Ureter (tissue), 1 donor: ENCODE results near the gene RUNX2. TPM values are rescaled to one million over a fixed set of nuclear protein-coding genes. Genes with fewer than 3 reads are reported as not detected.

Source experiments
- DNase-seq: peaks from one replicate; pipeline ENCODE4 v3.0.0-alpha.2; 2020; ENCODE audit warnings: low spot score
- total RNA-seq: library from RNA; stranded (reverse); gene quantifications from one replicate; pipeline ENCODE4 v1.2.4, GENCODE V29; 2023
- donor health status: DM: yes; HTN: yes; CAD: no.

Gene RUNX2
- total RNA-seq, 1 donor from 2014 or later: 18.3 TPM

- no peak for DNase-seq
Measured at GRCh38 chr6:45705137-45705855, 377.2 kb downstream of the RUNX2 start.

DNA sequence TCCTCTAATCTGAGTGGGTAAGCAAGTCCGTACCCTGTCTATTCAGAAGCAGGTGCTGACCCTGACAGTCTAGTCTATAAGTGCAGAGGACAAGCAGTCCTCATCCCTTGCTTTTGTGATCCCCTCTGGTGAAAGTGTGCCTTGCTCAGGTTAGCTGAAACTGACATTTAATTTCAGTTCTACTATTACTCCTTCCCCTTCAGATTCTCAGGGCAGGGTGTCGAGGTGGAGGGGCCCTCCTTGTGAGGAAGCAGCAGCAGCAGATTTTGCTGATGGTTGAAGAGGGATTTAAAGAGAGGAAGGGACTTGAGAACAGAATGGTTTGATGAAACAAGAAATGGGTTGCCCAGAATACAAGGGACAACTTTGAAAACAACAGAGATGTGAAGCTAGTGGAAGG lies 378.2 kb downstream of the RUNX2 start:
- DNase-seq: no peak

GRCh38 chr6:45707176-45707575 lies 379.0 kb downstream of the RUNX2 start:
- no peak for DNase-seq

GRCh38 chr6:45709781-45710220 lies 381.7 kb downstream of the RUNX2 start:
- no peak for DNase-seq

DNA sequence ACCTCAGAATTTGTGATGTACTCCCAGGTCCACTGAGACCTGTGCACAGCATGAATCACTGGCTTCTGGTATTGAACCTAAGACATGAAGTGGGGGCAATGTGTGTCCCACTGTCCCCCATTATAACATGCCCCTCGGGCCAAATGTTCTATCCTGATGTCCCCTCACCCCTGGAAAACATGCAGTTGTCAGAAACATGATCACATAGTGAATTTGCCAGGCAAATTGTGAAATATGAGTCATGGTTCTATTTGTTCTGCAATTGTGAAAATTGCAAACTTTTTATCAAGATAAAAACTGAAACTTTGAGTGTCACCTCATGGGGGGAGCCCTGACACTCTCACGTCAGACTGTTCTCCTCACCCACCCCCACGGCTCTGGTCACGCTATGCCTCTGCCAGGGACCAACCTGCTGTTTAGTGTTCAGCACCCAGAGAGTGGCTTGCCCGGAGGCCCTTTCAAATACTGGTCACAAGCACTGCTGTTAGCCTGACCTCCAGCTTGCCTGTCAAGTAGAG lies 382.2 kb downstream of the RUNX2 start:
- no peak for DNase-seq

DNA sequence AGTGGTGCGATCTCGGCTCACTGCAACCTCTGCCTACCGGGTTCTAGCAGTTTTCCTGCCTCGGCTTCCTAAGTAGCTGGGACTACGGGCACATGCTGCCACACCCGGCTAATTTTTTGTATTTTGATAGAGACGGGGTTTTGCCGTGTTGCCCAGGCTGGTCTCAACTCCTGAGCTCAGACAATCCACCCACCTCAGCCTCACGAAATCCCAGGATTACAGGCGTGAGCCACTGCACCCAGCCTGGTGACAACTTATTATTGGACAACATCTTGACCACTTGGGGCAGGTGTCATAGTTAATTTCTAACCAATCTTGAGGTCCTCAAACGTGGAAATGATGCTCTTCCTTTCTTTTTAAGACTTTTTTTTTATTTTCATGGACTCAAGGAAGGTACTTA lies 383.9 kb downstream of the RUNX2 start:
- DNase-seq: no peak

- DNase-seq: no peak
Measured at GRCh38 chr6:45712786-45713185, 384.7 kb downstream of the RUNX2 start.

Other genes with a start within 250 kb of the RUNX2 start
- 17.8 TPM for gene SUPT3H, start 49.6 kb downstream of the RUNX2 start, total RNA-seq